HG03045 (cell line): Measurements from ENCODE around the gene ZNF610.
A peak's percentile ranks its signal among the peaks of the same experiment; 100 is the strongest.

ENCODE experiments used
- ATAC-seq: cut with Tn5 transposase; IDR thresholded peaks from one replicate; pipeline ENCODE4 v1.9.1; 2021; ENCODE audit warnings: mild to moderate bottlenecking, moderate library complexity; ENCODE audit not compliant: unreplicated experiment

ZNF610 gene

DNA sequence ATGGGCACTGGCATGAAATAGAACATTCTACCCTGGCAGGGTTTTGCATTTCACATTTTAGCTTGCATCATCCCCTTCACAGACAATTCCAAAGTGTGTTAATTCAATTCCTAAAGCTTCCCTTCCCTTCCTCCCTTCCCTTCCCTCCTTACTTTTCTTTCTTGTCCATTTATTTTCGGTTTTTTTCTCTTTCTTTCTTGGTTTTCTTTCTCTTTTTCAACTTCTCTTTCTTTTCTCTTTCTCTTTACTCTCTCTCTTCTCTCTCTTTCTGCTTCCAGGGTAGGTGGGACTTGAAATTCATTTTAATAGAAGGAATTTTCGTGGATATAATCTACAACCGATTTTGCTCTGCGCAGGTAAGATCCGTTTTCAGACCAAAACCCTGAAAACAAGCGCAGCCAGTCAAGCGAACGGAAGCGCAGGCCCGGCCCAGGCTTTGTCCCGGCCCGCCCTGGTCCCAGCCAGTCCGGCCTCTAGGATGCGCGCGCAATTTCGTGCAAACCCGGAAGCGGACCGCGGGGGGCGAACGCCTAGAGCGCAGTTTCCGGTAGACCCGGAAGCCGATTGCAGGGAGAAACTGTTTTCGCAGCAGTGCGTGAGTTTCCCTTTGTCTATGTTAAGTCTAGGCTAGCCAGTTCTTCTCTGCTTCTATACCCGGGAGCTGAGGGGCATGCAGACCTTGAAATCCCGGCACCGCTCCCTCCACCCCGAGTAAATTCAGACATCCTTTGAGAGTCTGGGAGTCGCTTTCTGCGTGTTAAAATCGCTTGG, 61.5 kb downstream of the ZNF610 start, which contains the start of gene ZNF528:
TSS of gene ZNF528 (plus strand) at position 540 of the 771 bp plus-strand sequence. CDS start 4,165 bp downstream, outside the sequence.
- ATAC-seq, result peak; percentile 85

DNA sequence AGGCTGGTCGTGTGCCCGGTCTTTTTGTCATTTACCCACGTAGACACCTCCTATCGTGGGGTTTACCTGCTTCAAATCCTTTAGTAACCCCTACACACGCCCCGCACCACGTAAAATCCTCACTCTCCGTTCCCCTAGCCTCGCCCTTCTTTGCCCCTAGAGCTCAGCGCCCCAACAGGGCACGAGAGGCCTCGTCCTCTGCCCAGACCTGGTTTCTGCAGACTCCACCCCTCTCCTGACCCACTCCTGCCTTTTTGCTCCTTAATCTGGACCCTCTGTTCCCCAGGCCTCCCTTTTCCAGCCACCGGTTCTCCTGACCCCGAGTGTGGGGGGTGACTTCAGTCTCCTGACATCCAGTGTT, 62.0 kb downstream of the ZNF610 start:
- ATAC-seq, result no peak

GRCh38 chr19:52410276-52410675, 74.2 kb downstream of the ZNF610 start:
- ATAC-seq, result no peak

GRCh38 chr19:52415711-52416110, 79.7 kb downstream of the ZNF610 start:
- ATAC-seq, result no peak
